Activated T-cell treated with anti-CD3 and anti-CD28 coated beads for 24 hours (primary cell): Measurements from ENCODE around the gene CDK3.
"Not testable (repeated sequence)": the region's sequence is repeated elsewhere in the genome, so short reads cannot be mapped to it uniquely, and the experiment has no call there.

Experiments used
- DNase-seq: peaks from one replicate; pipeline ENCODE4 v3.0.0-alpha.2; 2020; ENCODE audit warnings: low read depth

The CDK3 gene

DNA sequence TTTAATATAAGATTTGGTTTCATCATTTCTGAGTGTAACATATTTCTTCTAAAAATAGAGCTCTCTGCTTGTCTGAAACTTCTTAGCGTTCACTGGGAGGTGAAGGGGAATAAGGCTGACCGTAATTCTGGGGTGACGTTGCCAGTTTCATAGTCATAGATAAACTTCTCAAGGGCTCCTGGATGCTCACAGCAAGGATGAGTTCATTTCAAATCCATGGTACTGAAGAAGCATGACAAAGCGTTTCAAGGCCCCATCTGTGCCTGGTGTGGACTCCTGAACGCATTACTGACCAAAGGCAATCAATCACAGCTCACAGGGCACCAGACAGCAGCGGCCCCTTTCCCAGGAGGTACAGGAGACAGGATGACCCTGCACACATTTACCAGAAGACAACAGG is 38.5 kb downstream of the CDK3 start:
- DNase-seq: no peak

DNA sequence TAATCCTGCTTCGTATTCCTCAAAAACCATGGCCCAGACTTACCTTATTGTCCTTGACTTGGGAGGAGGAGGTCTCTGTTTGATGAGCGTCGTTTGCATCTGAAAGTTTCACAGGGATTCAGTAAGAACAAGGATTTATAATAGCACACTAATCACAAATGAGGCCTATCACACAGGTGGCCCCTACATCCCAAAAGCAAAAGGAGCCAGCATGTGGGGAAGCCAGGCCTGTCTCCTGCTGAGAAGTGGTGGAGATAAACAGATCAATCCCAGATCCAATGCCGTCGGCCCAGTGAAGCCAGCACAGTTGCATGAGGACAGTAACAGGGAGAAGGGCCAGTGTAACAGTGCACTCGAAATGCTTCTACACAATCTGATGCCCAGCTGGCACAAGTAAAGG is 39.7 kb downstream of the CDK3 start:
- DNase-seq: no peak

DNA sequence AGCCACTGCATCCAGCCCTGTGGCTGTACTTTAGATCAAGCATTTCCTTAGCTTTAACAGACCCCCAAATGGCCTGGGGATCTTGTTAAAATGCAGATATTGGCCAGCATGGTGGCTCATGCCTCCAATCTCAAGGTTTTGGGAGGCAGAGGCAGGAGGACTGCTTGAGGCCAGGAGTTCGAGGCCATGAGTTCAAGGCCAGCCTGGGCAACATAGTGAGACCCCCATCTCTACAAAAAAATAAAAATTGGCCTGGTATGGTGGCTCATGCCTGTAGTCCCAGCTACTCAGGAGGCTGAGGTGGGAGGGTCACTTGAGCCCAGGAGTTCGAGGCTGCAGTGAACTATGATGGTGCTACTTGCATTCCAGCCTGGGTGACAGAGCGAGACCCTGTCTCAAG is 42.2 kb downstream of the CDK3 start:
- not testable (repeated sequence) for DNase-seq

GRCh38 chr17:76044475-76045007 is 43.9 kb downstream of the CDK3 start:
- not testable (repeated sequence) for DNase-seq

- no peak for DNase-seq
Measured at GRCh38 chr17:76046064-76046463, 45.4 kb downstream of the CDK3 start.

DNA sequence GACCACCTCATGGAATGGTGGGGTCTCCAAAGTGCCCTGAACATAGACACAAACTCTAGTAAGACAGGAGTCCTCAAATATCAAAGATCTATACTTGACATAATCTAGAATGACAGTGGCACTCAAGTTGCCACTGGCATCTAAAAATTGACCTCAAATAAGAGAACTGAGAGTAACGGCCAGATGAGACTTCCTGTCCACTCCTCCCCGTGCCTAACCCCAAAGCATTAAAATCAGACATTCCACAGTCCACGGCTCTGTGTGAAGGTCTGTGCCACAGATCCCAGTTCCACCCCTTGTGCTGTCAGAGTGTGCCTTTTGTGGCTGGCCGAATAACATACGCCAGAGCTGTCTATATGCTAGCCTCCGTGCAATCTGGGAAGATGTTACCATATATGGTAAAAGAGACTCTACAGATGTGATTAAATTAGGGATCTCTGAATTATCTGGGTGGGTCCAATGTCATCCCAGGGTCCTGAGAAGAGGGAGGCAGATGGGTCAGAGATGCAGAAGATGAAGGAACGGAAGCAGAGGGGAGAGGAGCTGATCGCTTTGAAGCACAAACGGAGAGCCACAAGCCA is 47.5 kb downstream of the CDK3 start:
- no peak for DNase-seq

DNA sequence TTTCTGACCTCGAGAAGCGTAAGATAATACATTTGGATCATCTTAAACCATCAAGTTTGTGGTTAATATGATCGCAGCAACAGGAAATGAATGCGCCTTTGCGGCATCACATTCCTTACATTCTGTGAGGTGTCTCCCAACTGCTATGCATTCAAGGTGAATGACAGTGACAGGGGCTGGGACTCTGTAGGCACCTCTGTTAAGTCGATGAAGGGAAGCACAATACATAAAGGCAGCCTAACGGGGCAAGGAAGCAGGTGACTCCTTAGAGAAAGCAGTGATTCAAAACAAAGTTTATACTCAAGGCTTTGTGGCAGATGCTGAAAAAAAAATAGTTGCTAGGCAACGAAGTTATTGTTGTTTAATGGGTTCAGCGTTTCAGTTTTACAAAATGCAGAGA is 48.1 kb downstream of the CDK3 start:
- DNase-seq: no peak

DNA sequence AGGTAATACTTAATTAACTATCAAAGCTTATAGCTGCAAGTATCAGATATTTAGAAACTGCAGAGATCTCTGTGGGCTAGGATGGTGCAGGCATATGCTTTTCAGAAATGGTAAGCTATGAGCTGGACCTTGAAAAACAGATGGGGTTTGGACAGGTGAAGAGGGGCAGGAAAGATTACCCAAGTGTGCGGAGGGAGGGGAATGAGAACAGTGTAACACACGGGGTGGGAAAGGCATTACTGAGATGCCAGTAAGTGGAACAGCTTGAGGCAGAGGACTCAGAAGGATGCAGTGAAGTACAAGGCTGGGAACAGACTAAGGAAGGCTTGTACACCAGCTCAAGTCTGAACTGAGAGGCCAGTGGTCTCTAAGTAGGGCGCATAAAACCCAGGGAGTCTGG is 48.6 kb downstream of the CDK3 start:
- no peak for DNase-seq

DNA sequence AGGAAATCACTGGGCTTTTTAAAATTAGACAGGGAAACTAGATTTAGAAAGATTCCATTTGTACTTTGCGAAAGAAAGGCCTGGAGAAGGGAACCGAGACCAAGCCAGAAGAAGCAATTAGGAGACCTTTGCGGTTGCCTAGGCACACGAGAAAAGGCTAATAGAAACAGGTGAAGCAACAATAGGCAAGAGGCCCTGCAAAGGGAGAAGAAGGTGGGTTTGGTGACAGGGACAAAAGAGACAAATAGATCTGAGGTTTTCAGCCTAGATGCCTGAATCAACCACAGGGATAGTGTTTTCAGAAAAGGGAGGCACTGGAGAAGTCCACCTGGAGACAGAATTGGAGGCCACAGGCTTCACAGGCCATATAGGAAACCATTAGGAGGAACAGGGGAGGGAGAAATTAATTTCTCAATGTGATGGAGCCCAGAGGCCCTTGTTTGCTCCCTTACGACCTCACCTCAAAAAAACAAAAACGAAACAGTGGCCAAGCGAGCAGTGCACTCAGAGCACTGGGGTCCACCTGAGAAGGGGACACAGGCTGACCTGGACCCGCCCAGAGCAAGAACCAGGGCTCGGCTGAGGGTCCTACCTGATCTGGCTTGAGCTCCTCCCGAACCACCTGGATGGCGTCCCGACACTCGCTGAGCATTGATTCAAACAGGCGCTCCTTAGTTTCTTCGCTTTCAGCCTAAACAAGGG is 49.3 kb downstream of the CDK3 start:
- no peak for DNase-seq

DNA sequence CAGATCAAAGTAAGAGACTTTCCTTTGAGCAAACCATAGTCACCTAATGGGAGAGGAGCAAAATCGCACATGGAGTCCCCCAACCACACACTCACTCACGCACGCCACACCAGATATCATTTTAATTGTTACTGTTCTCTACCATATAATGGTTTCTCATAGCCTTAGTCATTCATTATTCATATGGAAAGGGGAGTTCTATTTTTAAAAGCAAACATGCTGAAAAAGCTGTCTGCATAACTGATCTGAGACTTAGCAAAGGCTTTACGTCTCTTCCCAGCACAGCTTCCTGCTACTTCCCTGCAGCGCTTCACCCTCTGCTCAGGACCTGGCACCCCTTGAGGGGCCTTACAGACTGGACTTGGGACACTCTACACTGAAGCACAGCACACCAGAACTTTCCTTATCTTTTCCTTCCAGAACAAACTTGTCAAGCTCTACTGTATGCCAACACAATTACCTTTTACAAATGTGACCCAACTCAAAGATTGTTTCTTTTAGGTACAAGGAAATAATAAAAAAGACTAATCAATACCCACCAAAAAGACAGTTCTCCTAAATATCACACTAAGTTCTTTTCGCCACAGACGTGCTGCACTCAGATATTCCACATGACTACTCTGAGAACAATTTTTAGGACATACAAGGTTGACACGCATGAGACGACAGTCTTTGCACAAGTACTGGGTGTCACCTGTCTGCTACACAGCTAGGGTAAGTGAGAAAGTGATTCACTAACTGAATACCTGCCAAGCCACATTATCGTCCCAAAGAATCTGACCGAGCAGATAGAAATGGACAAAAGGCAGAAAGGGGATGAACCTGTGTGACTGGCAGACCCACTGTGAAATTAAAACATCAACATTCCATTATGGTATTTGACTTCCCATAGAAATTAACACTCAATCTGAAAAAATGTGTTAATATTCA is 50.1 kb downstream of the CDK3 start:
- DNase-seq: no peak

GRCh38 chr17:76051561-76051960 is 50.9 kb downstream of the CDK3 start:
- no peak for DNase-seq

DNA sequence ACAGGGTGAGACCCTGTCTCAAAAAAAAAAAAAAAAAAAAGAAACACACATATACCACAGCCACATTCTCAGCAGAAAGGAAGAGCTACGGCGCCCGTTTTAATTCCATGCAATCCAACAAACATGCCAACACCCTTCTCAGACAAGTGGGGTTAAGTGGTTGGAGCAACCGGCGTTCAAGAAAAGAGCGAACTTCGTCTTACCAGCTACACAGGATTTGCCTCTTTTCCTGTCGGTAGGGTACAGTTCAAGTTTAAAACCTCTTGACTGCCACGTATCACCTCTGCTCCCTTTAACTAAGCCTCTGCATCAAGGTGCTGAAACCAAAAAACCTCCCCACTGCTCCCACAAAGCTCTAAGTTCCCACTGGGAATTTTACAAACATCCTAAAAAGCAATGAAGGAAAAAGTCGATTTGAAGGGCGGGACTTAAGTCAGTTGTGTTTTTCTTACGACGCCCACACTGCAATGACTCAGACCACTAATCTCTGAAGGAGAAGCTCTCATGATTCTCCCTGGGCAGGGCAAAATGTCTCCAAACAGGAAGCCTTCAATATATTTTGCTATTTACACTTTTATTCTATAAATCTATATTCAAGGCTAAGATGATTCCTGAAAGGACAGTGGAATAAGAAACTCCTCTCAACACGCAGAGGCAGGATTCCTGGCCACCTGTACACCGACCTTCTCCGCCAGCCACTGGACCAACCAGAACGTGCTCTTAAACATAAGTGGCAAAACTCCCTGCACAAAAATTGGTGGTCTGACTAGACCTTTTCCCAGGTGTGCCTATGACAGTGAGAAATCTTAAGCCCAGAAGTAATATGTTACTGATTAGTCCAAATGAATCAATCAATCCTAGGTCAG is 52.8 kb downstream of the CDK3 start:
- DNase-seq: no peak

- DNase-seq: no peak
Measured at GRCh38 chr17:76054112-76054476, 53.4 kb downstream of the CDK3 start.
